DMS53 treated with DMSO at 0.1 percent for 48 hours (cell line): ENCODE data around the gene DNAL4.

Experiments used
- DNase-seq: peaks from one replicate; lab custom pipeline; 2025; ENCODE audit not compliant: unreplicated experiment; lab: John Stamatoyannopoulos, UW

The DNAL4 gene

DNA sequence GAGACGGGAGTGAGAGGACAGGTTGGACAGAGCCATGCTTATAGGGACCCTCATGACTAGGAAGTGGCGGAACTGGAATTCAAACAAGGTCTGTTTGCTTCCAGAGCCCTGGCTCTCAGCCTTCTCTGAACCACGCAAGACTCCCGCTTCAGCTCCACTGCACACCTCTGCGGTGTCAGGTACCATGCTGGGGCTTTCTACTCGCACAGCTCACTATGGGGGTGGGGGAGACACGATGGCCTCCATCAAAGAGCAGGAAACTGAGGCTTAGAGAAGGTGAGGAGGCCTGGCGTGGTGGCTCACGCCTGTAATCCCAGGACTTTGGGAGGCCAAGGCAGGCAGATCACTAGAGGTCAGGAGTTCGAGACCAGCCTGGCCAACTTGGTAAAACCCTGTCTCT lies 52.4 kb downstream of the DNAL4 start:
- DNase-seq, result no peak

DNA sequence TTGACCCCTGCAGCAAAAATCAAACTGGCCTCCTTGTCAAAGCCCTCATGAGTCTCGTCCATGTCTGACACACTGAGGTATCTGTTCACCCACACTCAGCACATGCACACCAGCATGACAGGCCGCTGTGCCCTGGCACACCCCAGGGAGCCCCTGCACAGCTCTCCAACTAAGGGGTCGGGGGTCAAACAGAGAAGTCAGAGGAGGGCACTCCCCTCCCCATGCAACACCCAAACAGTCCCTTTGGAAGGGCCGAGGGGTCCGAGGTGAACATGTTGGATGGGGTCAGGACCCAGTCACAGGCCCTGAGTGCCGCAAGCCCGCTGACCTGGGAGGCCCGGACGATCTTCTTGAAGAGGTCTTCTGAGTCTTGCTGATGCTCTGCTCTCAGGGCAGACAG lies 52.8 kb downstream of the DNAL4 start:
- no peak for DNase-seq

DNA sequence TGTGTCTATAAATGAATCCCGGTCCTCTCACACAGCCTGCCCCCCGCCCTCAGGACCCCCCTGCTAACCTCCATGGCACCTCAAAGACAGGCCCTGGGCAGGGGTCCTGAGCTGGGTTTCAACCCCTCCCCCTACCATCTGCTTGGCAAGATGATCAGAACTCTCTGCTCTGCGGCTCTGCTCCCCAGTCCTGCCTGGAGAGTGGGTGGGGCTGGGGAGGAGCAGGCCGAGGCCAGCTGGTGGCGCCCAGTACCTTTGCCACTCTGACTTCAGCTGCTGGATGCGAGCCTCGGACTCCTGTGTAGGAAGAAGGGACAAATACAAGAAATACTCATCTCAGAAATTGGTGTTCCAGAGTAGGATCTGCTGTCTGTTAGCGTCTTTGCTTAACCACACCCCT lies 53.2 kb downstream of the DNAL4 start:
- no peak for DNase-seq

DNA sequence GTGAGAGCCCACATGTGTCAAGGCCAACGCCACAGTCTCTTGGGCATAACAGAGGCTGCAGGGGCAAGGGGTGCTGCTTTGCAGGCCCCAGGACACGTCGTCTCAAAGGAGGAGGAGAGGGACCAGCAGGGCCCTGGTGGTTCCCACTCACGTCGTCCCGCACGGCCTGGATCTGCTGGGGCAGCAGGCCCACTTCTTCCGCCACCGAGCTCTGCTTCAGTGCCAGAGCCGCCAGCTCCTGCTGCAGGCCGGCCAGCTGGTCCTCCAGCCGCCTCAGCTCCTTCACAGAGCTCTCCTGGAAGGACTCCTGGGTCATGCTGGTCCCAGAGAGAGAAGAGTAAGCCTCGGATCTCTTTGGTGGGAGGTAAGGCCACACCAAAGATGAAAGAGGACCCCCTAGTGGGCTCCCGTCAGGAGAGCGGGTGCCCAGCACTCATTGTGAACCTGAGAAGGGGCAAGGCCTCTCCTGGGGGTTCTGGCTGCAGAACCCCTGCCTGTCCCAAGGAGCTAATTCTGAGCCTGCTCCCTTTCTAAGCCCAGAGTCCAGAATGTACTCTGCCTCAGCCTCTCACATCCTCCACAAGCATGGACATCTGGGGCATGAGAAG lies 53.7 kb downstream of the DNAL4 start:
- DNase-seq, result no peak

DNA sequence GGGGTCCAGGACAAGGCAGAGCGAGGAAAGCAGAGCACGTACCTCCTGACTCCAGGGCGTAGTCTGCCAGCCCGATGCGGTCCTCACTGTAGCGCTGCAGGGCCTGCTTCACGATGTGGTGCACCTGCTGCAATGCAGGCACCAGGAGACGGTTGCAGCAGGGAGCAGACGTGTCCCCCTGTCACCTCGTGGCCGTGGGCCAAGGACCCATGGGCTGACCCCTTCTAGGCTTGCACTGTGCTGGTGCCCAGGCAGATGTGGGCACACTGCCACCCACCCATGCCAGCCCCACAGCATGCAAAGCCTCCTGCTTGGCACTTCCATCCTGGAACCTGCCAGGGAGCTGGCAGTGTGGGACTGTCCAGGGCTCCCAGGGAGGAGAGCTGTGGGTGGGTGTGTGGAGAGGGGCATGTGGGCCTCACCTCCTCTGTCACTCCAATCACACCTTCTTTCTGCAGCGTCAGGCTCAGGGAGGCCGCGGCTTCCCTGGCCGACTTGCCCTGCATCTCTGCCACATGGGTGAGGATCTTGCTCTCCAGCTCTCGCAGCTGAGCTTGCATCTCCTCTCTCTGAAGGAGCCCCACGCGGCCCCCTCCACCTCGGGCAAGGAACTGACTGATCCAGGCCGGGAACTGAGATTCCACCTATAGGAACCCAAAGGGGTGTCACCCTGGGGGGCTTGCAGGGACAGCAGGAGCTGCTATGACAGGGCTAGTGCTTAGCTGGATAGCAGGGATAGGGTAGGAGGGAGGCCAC lies 54.5 kb downstream of the DNAL4 start:
- DNase-seq, result no peak

DNA sequence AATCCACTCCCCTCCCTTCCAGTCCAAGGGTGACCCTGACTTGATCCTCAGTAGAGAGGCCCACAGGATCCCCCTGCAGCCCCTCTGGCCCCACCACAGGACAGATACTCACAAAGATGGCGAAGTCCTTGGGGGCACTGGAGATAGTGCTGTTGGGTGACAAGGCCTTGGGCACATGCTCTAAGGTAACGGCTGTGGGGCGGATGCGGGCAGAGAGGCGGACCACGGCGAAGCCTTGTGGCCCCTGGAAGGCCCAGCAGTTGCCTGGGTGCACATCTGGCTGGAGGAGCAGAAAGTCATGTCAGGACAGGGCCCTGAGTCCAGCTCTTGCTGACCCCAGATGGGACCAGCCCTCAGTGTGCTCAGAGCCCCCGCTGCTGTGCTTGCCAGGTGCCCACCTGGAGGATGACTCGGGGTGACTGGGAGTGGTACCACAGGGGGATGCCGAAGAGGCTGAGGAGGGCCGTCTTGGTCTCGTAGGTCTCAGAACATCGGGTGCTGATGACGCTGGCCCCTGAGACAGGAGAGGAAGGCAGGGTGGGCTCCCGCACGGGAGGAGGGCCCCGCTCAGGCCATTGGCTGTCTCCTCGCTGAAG lies 55.4 kb downstream of the DNAL4 start:
- no peak for DNase-seq

DNA sequence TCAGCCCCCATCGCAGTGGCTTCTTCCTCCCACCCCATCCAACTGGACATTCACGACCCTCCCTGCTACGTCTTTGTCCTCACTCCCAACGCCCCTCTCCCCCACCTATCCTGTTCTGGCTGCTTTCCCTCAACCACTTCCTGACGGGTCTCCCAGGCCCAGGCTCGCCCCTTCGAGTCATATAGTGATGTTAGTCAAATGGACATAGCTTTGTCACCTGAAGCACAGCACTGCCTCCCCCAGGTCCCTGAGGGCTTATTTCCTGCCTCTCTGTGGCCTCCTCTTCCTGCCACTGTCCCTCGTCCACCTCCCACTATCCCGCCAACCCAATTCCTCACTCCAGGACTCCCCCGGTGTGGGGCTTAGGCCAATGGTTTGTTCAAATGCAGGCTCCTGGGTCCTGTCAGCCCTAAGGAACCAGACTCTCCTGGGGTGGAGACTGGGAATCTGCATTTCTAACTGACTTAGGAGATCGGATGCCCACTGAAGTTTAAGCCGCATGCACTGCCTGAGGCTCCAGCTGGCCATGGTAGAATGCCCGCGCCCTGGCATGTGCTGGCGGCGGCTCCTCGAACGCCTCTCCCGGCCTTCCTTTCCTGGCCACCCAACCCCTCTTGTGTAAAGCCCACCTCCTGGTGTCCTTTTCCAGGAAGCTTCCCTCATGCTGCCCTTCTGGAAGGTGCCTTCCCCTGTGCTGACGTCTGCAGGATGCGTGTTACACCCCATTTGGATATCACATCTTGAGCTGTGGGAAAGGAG lies 56.5 kb downstream of the DNAL4 start:
- DNase-seq, result no peak

DNA sequence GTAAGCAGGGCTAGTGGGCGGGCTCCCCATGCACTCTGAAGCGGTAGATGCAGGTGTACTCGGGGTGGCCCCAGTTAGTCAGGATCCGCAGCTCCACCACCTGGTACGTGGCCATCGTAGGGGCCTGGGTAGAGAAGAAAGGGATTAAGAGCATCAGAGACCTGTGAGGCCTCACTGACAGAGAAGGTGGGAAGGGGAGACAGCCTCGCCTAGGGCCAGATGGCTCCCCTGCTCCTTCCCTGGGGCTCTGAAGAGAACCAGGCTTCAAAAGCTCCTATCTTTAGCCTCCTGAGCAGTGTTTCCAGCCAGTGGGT lies 57.7 kb downstream of the DNAL4 start:
- DNase-seq, result no peak

DNA sequence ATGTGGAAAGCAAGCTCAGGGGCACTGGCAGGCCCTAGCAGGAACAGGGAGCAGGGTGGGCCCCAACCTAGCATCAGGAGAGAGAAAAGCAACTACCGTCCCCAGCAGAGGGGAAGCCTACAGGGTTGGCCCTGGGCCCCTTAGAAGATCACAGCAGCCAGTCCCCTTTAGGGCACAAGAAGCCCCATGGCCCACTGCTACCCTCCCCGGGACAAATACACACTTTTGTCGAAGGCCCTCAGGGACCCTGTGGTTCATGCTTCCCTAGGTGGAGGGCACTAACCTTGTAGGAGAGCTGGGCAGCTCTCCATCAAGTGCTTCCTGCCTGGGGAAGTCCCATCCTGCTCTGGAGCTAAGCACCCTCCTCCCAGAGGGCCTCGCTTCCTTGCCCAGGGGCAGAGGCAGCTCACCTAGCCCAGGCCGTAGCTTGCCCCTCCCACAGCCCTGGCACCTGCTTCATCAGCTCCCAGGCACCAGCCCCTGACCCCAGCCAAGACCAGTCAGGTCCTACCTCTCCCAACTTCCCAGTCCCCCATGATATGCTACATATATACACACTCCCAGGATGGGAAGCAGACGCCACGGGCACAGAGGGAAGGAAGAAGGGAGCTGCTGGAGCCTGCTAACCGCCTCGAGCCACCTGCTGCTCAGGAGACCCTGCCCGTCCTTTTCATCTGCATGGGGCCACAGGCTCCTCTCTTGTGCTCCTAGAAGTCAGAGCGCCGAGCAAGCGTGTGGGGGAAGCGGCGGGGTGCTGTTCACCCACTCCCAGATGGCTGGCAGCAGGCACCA lies 58.3 kb downstream of the DNAL4 start:
- DNase-seq, result peak; percentile 9

DNA sequence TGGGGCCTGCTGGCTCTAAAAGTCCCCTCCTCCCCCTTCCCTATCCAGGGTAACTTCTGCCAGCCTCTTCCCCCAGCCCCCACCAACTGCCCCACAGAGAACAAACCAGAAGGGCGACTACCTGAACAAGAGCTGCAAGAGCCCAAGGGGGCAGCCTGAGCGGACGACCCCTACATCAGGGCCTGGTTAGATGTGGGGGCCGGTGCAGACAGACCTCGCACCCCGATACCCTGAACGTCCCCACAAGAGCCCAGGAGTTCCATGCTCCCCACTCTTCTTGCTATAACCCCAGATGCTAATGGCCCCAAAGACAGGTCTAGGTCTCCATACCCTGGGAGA lies 58.8 kb downstream of the DNAL4 start:
- DNase-seq, result no peak

DNA sequence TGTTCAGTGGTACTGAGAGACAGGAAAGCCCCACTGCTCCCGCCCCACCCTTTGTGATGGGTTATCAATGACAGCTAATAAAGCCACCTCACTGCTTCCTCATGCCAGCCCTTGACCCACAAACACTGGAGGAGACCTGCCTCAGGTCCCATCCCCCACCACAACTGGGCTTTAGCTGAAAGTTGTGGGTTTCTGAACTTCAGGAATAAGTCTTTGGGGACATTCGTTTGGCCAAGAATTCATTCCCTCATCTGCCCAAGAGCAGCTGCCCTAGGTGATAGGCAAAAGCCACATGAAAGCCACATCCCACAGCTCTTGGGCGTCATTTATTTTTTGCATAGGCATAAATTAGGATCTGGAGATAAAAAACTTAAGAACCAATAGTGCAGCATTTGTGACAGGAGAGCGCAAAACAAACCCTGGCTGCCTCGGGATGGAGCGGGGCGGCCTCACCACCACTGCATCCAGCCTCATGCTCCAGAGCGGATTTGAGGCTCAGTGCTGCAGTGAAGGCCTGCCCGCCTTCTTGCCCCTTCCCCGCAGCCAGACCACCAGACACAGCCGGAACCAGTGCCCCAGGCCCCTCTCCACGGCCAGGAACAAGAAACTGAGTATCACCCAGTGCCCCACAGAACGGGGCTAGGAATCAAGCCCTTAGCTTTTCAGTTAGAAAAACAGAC lies 59.4 kb downstream of the DNAL4 start:
- no peak for DNase-seq

DNA sequence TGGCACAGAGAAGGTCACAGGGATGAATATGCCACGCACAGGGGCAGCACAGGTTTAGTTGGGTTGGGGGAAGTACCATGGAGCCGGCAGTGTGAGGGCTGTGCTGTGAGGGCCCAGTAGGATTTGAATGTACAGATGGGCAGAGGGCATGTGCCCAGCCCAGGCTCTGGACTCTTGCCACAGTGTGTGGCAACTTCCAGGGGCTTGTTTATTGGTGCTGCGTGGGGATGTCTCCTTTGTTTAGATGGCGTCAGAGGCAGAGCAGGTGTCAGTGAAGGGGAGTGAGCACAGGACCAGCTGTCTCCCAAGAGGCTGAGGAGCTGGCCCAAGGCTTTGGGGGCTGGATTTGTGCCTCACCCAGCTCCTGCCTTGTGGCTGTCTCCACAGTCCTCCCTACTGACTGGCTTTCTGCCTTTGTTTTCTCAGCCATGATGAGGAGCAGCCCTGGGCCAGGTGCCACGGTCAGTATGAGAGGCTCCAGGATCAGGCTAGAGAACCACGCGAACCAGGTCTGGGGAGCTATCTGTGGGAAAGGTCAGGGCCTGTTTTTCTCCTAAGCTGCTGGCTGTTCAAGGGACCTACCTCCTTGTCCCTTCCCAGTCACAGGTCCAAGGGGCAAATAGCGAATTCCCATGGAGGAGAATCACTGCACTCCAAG lies 60.1 kb downstream of the DNAL4 start:
- DNase-seq, result peak; percentile 26

DNA sequence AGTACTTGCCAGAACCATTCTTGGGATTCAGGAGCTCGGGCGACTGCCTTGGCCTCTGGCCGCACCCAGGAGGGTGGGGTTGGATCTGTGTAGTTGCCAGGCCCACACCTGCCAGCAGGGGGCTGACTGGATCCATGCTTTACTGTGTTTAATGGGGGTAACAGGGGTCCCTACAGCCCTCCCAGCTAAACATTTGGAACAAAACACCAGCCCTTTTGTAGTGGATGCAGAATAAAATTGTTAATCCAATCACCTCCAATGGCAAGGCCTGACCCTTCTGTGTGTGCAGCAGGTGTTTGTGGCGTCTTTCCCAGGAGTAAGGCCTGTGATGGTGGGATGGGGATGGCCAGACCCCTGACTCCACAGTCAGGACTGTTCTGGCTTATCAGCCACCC lies 60.6 kb downstream of the DNAL4 start:
- DNase-seq, result no peak

DNA sequence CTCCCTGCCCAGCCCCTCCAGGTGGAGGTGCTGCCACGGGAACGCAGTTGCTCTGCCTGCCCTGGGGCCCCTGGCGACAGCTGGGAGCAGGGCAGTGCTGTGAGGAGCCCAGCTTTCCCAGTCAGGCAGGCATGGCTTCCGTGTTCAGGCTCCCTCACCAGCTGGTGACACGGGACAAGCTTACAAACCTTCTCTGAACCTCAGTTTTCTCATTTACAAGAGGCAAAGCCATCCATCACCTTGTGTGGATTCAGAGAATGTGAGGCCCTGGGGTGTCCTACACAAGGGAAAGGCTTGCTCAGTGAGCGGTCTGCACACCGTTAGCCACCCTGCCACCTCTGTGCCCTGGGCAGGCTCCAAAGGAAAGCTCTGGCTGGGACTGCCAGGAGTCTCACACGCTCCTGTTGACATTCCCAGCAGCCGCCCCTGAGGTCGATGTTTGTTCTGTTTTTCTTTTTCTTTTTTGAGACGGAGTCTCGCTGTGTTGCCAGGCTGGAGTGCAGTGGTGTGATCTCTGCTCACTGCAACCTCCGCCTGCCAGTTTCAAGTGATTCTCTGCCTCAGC lies 61.6 kb downstream of the DNAL4 start:
- DNase-seq, result no peak

DNA sequence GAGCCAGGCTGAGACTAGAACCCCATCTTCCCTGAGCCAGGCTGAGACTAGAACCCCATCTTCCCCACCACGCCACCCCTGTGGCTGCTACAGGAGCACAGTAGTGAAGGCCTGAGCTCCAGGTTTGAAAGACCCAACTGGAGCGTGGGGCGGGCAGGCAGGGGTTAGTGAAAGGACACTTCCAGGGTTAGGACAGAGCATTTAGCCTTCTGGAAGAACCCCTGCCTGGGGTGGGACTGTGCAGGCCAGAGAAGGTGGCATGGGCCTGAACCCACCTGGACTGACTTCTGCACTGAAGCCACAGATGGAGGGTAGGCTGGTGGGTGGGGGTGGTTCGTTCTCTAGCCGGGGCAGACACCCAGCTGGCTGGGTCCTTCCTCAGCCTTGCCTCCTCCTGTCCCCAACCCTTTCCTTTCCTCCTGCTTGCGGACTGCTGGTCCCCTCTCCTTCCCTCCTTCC lies 62.2 kb downstream of the DNAL4 start:
- no peak for DNase-seq

DNA sequence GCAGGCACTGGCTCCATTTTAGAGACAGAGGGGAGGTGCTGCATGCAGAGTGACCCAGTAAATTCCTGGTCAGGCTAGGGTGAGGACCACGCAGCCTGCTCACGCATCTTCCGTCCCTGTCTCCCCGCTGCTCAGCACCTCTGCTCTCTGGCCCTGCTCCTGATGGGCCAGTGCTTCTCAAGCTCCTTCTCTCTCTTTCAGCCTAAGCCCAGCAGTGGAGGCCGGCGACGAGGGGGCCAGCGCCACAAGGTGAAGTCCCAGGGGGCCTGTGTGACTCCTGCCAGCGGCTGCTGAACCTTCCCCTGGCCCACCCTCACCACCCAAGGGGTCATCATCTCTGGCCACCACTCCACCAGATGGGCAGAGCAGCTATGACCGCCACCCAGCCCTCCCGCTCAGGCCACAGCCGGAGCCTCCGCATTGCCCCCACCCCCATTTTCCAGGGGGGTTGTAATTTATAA lies 63.5 kb downstream of the DNAL4 start:
- no peak for DNase-seq

DNA sequence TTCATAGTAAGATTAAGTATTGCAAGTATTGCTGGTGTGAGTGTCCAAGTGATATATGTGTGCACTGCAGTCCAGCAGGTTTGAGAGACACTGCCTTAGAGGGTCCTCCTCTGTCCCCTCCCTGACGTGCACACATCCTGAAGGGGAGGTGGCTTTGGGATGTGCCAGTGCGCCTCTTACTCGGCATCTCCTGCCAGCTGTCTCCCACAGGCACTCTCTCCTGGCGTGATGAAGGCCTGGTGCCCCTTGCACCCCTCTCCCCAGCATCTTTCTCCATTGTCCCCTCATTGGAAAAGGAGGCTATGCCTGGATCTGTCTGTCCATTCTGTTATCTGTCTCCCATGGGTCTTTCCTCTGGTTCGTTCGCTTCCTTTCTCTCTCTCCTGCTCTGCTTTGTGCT lies 64.0 kb downstream of the DNAL4 start:
- no peak for DNase-seq

DNA sequence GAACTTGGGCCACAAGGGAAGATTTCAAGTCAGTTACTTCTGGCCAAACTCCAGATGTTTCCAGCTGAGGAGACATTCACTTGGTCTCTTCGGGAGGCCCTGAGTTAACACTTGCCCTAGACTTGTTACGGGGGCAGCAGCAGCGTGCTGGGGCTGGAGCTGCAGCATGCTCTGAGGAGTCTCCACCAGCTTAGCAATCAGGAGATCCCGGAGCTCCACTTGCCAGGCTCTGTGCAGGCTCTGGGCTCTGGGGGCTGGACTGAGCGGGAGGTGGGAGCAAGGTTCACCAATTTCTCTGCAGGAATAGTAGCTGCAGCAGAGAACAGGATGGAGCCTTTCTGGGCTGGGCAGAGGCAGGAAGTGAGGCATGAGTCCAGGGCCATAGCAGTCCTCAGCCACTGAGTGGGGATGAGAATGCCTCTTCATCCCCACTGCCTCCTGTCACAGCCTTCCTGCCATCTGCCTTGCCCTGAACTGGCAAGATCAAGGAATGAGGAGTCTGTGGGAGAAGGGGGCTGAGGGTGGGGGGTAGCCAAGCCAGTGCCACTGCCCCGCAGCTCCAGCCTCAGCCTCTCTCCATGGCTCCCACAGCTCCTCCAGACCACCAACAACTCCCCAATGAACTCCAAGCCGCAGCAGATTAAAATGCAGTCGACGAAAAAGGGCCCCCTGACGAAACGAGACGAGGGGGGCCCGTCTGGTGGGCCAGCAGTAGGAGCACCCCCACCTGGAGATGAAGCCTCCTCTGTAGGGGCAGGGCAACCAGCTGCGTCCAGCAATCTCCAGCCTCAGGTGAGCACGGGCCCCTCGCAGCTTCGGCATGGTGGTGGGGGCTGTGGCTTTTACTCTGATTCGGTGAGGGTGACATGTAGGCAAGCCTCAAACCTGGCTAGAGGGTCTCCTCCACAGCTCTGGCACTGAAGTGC lies 64.8 kb downstream of the DNAL4 start:
- no peak for DNase-seq
